Measurements from ENCODE around the gene NUDT1. TPM values are rescaled to one million over a fixed set of nuclear protein-coding genes. Genes with fewer than 3 reads are reported as not detected.

Gene NUDT1
- polyA plus RNA-seq, 1 experiment, result 22.0 TPM

- POLR2A ChIA-PET, result no interaction called here
- Histone ChIP-seq H3K36me3 (ENCODE audit: control insufficient read depth, insufficient read depth, low read length) (peaks cover 16% of the 10 kb centered on the region), H3K27me3 (ENCODE audit: control insufficient read depth, insufficient read depth, low read length) (no peaks in the 10 kb centered on the region), H3K4me3 (ENCODE audit: low read depth, low read length) (no peak overlapping the region)
- TF ChIP-seq CTCF (IDR thresholded peaks at IDR 0.05; ENCODE audit: insufficient read depth, low read depth, low read length), result no peak
- CTCF ChIA-PET, result interaction anchor here (0.6 to 3.2 kb wide), 2 partner anchors 10 to 72 kb away, joined by 4 to 11 read pairs; no protein-coding TSS in a partner anchor
- no peak for DNase-seq (ENCODE audit: low read depth)
These were observed 16.8 kb downstream of the NUDT1 start for GRCh38 chr7:2258661-2259365.

- no peak for TF ChIP-seq CTCF (IDR thresholded peaks at IDR 0.05; ENCODE audit: insufficient read depth, low read depth, low read length)
- no peaks in the 10 kb centered on the region for H3K27me3 ChIP-seq (ENCODE audit: control insufficient read depth, insufficient read depth, low read length)
- ChIA-PET POLR2A (no interaction called here), CTCF (interaction anchor here (3.2 kb wide), 1 partner anchor 11 kb away, joined by 11 read pairs; no protein-coding TSS in a partner anchor)
- peaks cover 18% of the 10 kb centered on the region for H3K36me3 ChIP-seq (ENCODE audit: control insufficient read depth, insufficient read depth, low read length)
- H3K4me3 ChIP-seq (ENCODE audit: low read depth, low read length), result no peak overlapping the region
- DNase-seq (ENCODE audit: low read depth), result no peak
These were observed 17.5 kb downstream of the NUDT1 start for GRCh38 chr7:2259480-2259879.

- H3K36me3 ChIP-seq (ENCODE audit: control insufficient read depth, insufficient read depth, low read length), result peaks cover 12% of the 10 kb centered on the region
- no peaks in the 10 kb centered on the region for H3K27me3 ChIP-seq (ENCODE audit: control insufficient read depth, insufficient read depth, low read length)
- CTCF ChIA-PET, result interaction anchor here (1.3 to 3.2 kb wide), 2 partner anchors 12 to 87 kb away, joined by 4 to 11 read pairs; no protein-coding TSS in a partner anchor
- H3K4me3 ChIP-seq (ENCODE audit: low read depth, low read length), result no peak overlapping the region
- POLR2A ChIA-PET, result interaction anchor here (0.6 kb wide), 1 partner anchor 12 kb away, joined by 3 read pairs; no protein-coding TSS in a partner anchor
- DNase-seq (ENCODE audit: low read depth), result no peak
- TF ChIP-seq CTCF (IDR thresholded peaks at IDR 0.05; ENCODE audit: insufficient read depth, low read depth, low read length), result no peak
These were observed 18.8 kb downstream of the NUDT1 start for GRCh38 chr7:2260820-2261219.

- H3K4me3 ChIP-seq (ENCODE audit: low read depth, low read length), result no peak overlapping the region
- POLR2A ChIA-PET, result no interaction called here
- H3K36me3 ChIP-seq (ENCODE audit: control insufficient read depth, insufficient read depth, low read length), result peaks cover 12% of the 10 kb centered on the region
- no peaks in the 10 kb centered on the region for H3K27me3 ChIP-seq (ENCODE audit: control insufficient read depth, insufficient read depth, low read length)
- DNase-seq (ENCODE audit: low read depth), result no peak
- TF ChIP-seq CTCF (IDR thresholded peaks at IDR 0.05; ENCODE audit: insufficient read depth, low read depth, low read length), result no peak
- CTCF ChIA-PET, result interaction anchor here (1.3 to 3.2 kb wide), 2 partner anchors 13 to 86 kb away, joined by 4 to 11 read pairs; no protein-coding TSS in a partner anchor
These were observed 19.6 kb downstream of the NUDT1 start for GRCh38 chr7:2261611-2262010.

- CTCF ChIA-PET, result no interaction called here
- TF ChIP-seq CTCF (IDR thresholded peaks at IDR 0.05; ENCODE audit: insufficient read depth, low read depth, low read length), result no peak
- POLR2A ChIA-PET, result interaction anchor here (0.6 kb wide), 1 partner anchor 91 kb away, joined by 3 read pairs; no protein-coding TSS in a partner anchor
These were observed 21.1 kb downstream of the NUDT1 start for GRCh38 chr7:2263176-2263575.

More at GRCh38 chr7:2263176-2263575, 21.1 kb downstream of the NUDT1 start:
- Histone ChIP-seq H3K27me3 (ENCODE audit: control insufficient read depth, insufficient read depth, low read length) (no peaks in the 10 kb centered on the region), H3K36me3 (ENCODE audit: control insufficient read depth, insufficient read depth, low read length) (peaks cover 7% of the 10 kb centered on the region), H3K4me3 (ENCODE audit: low read depth, low read length) (no peak overlapping the region)
- no peak for DNase-seq (ENCODE audit: low read depth)
